ENCODE results near the gene TBC1D2.

TBC1D2 gene

DNA sequence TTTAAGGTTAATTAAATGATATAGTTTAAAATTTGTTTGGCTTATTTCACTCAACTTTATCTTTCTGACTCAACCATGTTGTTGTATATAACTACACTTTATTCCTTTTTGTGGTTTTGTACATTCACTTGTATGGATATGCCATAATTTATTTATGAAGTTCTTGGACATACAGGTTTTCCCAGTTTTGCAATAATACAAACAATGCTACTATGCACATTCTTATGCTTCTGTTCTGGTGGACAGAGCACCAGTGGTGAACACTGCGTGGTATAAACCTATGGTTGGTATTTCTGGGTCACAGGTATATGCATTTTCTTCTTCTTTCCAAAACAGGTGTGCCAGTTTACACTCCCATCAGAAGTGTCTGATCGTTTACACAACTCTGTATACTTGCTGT lies 100.8 kb downstream of the TBC1D2 start:
- Histone ChIP-seq H3K4me1 (ENCODE audit: insufficient read depth, low read length, severe bottlenecking) (no peaks in the 10 kb centered on the region), H3K27ac (ENCODE audit: low read depth, low read length, poor library complexity, severe bottlenecking) (no peak overlapping the region), H3K27me3 (ENCODE audit: insufficient read depth, low read length) (no peaks in the 10 kb centered on the region), H3K9ac (ENCODE audit: low read length) (no peak overlapping the region), H3K9me3 (ENCODE audit: low read length) (no peaks in the 10 kb centered on the region), H3K79me2 (ENCODE audit: insufficient read depth, low read length) (no peaks in the 10 kb centered on the region), H3K4me3 (ENCODE audit: low read depth, low read length, poor library complexity, severe bottlenecking) (no peak overlapping the region), H3K9me2 (ENCODE audit: low read depth, low read length) (no peaks in the 10 kb centered on the region), H2AFZ (ENCODE audit: low read length) (no peak overlapping the region), H3K4me2 (ENCODE audit: low read length) (no peak overlapping the region), H3K36me3 (ENCODE audit: insufficient read depth, low read length) (no peaks in the 10 kb centered on the region), H3F3A (ENCODE audit: insufficient read depth, low read length) (no peaks in the 10 kb centered on the region), H4K20me1 (ENCODE audit: insufficient read depth, low read length) (no peaks in the 10 kb centered on the region)
- no peak for TF ChIP-seq EZH2 (IDR thresholded peaks at IDR 0.05; ENCODE audit: borderline replicate concordance, low read length)
- no peak for TF ChIP-seq CTCF (IDR thresholded peaks at IDR 0.05; ENCODE audit: low read length)

- H3K4me2 ChIP-seq (ENCODE audit: low read length), result no peak overlapping the region
- H3K9ac ChIP-seq (ENCODE audit: low read length), result no peak overlapping the region
- H3K4me1 ChIP-seq (ENCODE audit: insufficient read depth, low read length, severe bottlenecking), result no peaks in the 10 kb centered on the region
Measured at GRCh38 chr9:98152526-98152925, 102.9 kb downstream of the TBC1D2 start.

DNA sequence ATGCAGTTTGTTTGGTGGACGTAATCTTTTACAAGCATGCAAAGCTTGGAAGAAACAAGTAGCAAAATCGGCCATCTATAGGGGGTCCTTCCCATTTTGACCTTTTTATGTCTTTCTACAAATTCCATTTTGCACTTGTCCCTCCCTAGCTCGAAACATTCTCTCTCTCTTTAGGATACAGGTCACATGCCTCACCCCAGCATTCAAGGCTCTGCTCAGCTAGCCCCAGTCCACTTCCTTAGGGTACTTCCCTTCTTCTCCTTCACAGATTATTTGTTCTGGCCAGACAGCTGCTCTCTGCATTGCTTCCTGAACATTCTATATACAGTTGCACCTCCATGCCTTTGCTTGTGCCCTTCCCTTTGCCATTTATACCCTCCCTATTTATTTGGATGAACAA lies 104.7 kb downstream of the TBC1D2 start:
- Histone ChIP-seq H3K79me2 (ENCODE audit: insufficient read depth, low read length) (no peaks in the 10 kb centered on the region), H3K27ac (ENCODE audit: low read depth, low read length, poor library complexity, severe bottlenecking) (no peak overlapping the region), H3K4me2 (ENCODE audit: low read length) (no peak overlapping the region), H3K36me3 (ENCODE audit: insufficient read depth, low read length) (no peaks in the 10 kb centered on the region), H3K27me3 (ENCODE audit: insufficient read depth, low read length) (no peaks in the 10 kb centered on the region), H3K9ac (ENCODE audit: low read length) (no peak overlapping the region), H3K4me1 (ENCODE audit: insufficient read depth, low read length, severe bottlenecking) (no peaks in the 10 kb centered on the region), H3K9me3 (ENCODE audit: low read length) (no peaks in the 10 kb centered on the region), H3K4me3 (ENCODE audit: low read depth, low read length, poor library complexity, severe bottlenecking) (no peak overlapping the region), H3K9me2 (ENCODE audit: low read depth, low read length) (no peaks in the 10 kb centered on the region), H2AFZ (ENCODE audit: low read length) (no peak overlapping the region), H3F3A (ENCODE audit: insufficient read depth, low read length) (no peaks in the 10 kb centered on the region), H4K20me1 (ENCODE audit: insufficient read depth, low read length) (no peaks in the 10 kb centered on the region)
- TF ChIP-seq CTCF (IDR thresholded peaks at IDR 0.05; ENCODE audit: low read length) (no peak), EZH2 (IDR thresholded peaks at IDR 0.05; ENCODE audit: borderline replicate concordance, low read length) (no peak)

More at GRCh38 chr9:98152526-98152925, 102.9 kb downstream of the TBC1D2 start:
- Histone ChIP-seq H3K9me2 (ENCODE audit: low read depth, low read length) (no peaks in the 10 kb centered on the region), H3K4me3 (ENCODE audit: low read depth, low read length, poor library complexity, severe bottlenecking) (no peak overlapping the region), H3F3A (ENCODE audit: insufficient read depth, low read length) (no peaks in the 10 kb centered on the region), H3K27me3 (ENCODE audit: insufficient read depth, low read length) (no peaks in the 10 kb centered on the region), H2AFZ (ENCODE audit: low read length) (no peak overlapping the region), H4K20me1 (ENCODE audit: insufficient read depth, low read length) (no peaks in the 10 kb centered on the region), H3K9me3 (ENCODE audit: low read length) (no peaks in the 10 kb centered on the region), H3K36me3 (ENCODE audit: insufficient read depth, low read length) (no peaks in the 10 kb centered on the region), H3K79me2 (ENCODE audit: insufficient read depth, low read length) (no peaks in the 10 kb centered on the region), H3K27ac (ENCODE audit: low read depth, low read length, poor library complexity, severe bottlenecking) (no peak overlapping the region)
- TF ChIP-seq EZH2 (IDR thresholded peaks at IDR 0.05; ENCODE audit: borderline replicate concordance, low read length), result no peak
- no peak for TF ChIP-seq CTCF (IDR thresholded peaks at IDR 0.05; ENCODE audit: low read length)
